ENCODE data around the gene C9orf50. TPM values are rescaled to one million over a fixed set of nuclear protein-coding genes. Genes with fewer than 3 reads are reported as not detected.

The C9orf50 gene
- polyA plus RNA-seq, 2 of the 4 experiments (the other 2 are of a cell fraction) = 0.05 to 0.10 TPM

- peak; percentile 42 for TF ChIP-seq CTCF (IDR thresholded peaks at IDR 0.05)
- peak; percentile 48 for TF ChIP-seq SMC3 (IDR thresholded peaks at IDR 0.05)
- peak; percentile 56; the same call in 1 of the 2 replicates for TF ChIP-seq E2F6 (IDR thresholded peaks at IDR 0.05; ENCODE audit: borderline replicate concordance, low read depth)
- TF ChIP-seq ESRRA (IDR thresholded peaks at IDR 0.05; ENCODE audit: borderline replicate concordance, low read length) = 0 out of 2 replicates have a peak, but pooled peaks have one; percentile 4
- peak; percentile 76; the same call in 1 of the 2 replicates for TF ChIP-seq PBX3 (IDR thresholded peaks at IDR 0.05)
- TF ChIP-seq RAD21 (conservative IDR thresholded peaks at IDR 0.05 in 1 of 2, IDR thresholded peaks at IDR 0.05 in 1 of 2) = peak; percentile 27 to 44; a peak in 2 of 5 replicates
- 0 out of 3 replicates have a peak, but pooled peaks have one; percentile 4 for TF ChIP-seq BCL3 (IDR thresholded peaks at IDR 0.05)
- peak; percentile 86 for TF ChIP-seq HOXB13 (CRISPR knock-in tag; IDR thresholded peaks at IDR 0.05; ENCODE audit: low read depth)
- peak; percentile 70 for TF ChIP-seq MAX (IDR thresholded peaks at IDR 0.05)
- TF ChIP-seq HDAC2 (IDR thresholded peaks at IDR 0.05) = no peak
- no peak; the same call in 1 of the 2 replicates for TF ChIP-seq FOXS1 (CRISPR knock-in tag; IDR thresholded peaks at IDR 0.05)
- no peak for TF ChIP-seq POLR2AphosphoS2 (conservative IDR thresholded peaks at IDR 0.05; ENCODE audit: low read length)
- no peak for TF ChIP-seq EP300 (IDR thresholded peaks at IDR 0.05)
- 0 out of 2 replicates have a peak, but pooled peaks have one; percentile 35 for TF ChIP-seq HOXA7 (CRISPR knock-in tag; IDR thresholded peaks at IDR 0.05)
- TF ChIP-seq POLR2A (IDR thresholded peaks at IDR 0.05; ENCODE audit: low read length) = peak; percentile 17; the same call in 1 of the 2 replicates
- peak; percentile 82; the same call in 1 of the 2 replicates for TF ChIP-seq HOXB5 (CRISPR knock-in tag; IDR thresholded peaks at IDR 0.05)
- TF ChIP-seq TFCP2L1 (CRISPR knock-in tag; IDR thresholded peaks at IDR 0.05) = 0 out of 2 replicates have a peak, but pooled peaks have one; percentile 3
- TF ChIP-seq HES2 (IDR thresholded peaks at IDR 0.05) = no peak
- TF ChIP-seq HEYL (CRISPR knock-in tag; IDR thresholded peaks at IDR 0.05) = peak; percentile 87
These were observed 51.1 kb downstream of the C9orf50 start (continued) for GRCh38 chr9:129569502-129570449.

Data from A549 (cell line).